ACC112 (cell line): ENCODE results near the gene CD1C.
"Not testable (repeated sequence)": the region's sequence is repeated elsewhere in the genome, so short reads cannot be mapped to it uniquely, and the experiment has no call there.

Experiments
- H2AFZ ChIP-seq: fragments of 200-600 bp; sonication (generic); one replicate; pipeline ENCODE4 v1.6.0; 2017; ENCODE audit warnings: antibody characterized with exemption, low read length; ENCODE audit not compliant: unreplicated experiment
- H3K27ac ChIP-seq: fragments of 200-600 bp; sonication (generic); 2 replicates; pipeline ENCODE4 v1.5.1; 2014; ENCODE audit warnings: low read depth, mild to moderate bottlenecking, antibody characterized with exemption, low read length, moderate library complexity
- H3K27me3 ChIP-seq: fragments of 200-600 bp; sonication (generic); 2 replicates; pipeline ENCODE4 v1.6.1; 2014; ENCODE audit warnings: mild to moderate bottlenecking, antibody characterized with exemption, low read length, moderate library complexity, mixed read lengths; ENCODE audit not compliant: insufficient read depth
- H3K36me3 ChIP-seq: fragments of 200-600 bp; sonication (generic); 2 replicates; pipeline ENCODE4 v1.6.1; 2016; ENCODE audit warnings: mild to moderate bottlenecking, antibody characterized with exemption, low read length, moderate library complexity, mixed read lengths; ENCODE audit not compliant: insufficient read depth
- H3K4me1 ChIP-seq: fragments of 200-600 bp; sonication (generic); one replicate; pipeline ENCODE4 v1.6.1; 2016; ENCODE audit warnings: low read length, mixed read lengths; ENCODE audit not compliant: insufficient read depth, unreplicated experiment, control insufficient read depth
- H3K4me3 ChIP-seq: fragments of 200-600 bp; sonication (generic); 2 replicates; pipeline ENCODE4 v1.5.1; 2014; ENCODE audit warnings: mild to moderate bottlenecking, low read depth, low read length
- H3K79me2 ChIP-seq: fragments of 200-600 bp; sonication (generic); one replicate; pipeline ENCODE4 v1.6.0; 2016; ENCODE audit warnings: low read length; ENCODE audit not compliant: control insufficient read depth, unreplicated experiment, insufficient read depth

The CD1C gene

GRCh38 chr1:158289811-158290210 is at the start of gene CD1C:
Gene CD1C, plus strand, starts transcription at chr1:158289923. Its CDS starts 142 bp downstream, at chr1:158290065.
- H2AFZ ChIP-seq = no peak within 1 kb of the TSS
- no peak within 1 kb of the TSS for H3K4me3 ChIP-seq
- H3K4me1 ChIP-seq = no peaks in the 10 kb centered on the region
- no peak within 1 kb of the TSS for H3K27ac ChIP-seq
- H3K27me3 ChIP-seq = no peaks in the 10 kb centered on the region
- H3K36me3 ChIP-seq = no peaks in the 10 kb centered on the region
- no peaks in the 10 kb centered on the region for H3K79me2 ChIP-seq

GRCh38 chr1:158246650-158247049 is 43.1 kb upstream of the CD1C start:
- Histone ChIP-seq H3K79me2 (no peaks in the 10 kb centered on the region), H3K27ac (no peak overlapping the region), H3K4me1 (no peaks in the 10 kb centered on the region), H3K27me3 (no peaks in the 10 kb centered on the region), H3K4me3 (no peak overlapping the region), H3K36me3 (no peaks in the 10 kb centered on the region), H2AFZ (no peak overlapping the region)

- no peaks in the 10 kb centered on the region for H3K36me3 ChIP-seq
- H2AFZ ChIP-seq = no peak overlapping the region
- no peak overlapping the region for H3K27ac ChIP-seq
- no peaks in the 10 kb centered on the region for H3K4me1 ChIP-seq
- no peaks in the 10 kb centered on the region for H3K27me3 ChIP-seq
- H3K4me3 ChIP-seq = no peak overlapping the region
- H3K79me2 ChIP-seq = no peaks in the 10 kb centered on the region
These were observed 41.6 kb upstream of the CD1C start for GRCh38 chr1:158248118-158248517.

GRCh38 chr1:158248771-158249170 is 41.0 kb upstream of the CD1C start:
- Histone ChIP-seq H3K36me3 (no peaks in the 10 kb centered on the region), H3K27ac (no peak overlapping the region), H3K4me3 (no peak overlapping the region)

GRCh38 chr1:158249646-158250045 is 40.1 kb upstream of the CD1C start:
- Histone ChIP-seq H3K27ac (no peak overlapping the region), H3K79me2 (no peaks in the 10 kb centered on the region), H3K4me1 (no peaks in the 10 kb centered on the region), H3K4me3 (no peak overlapping the region), H3K27me3 (no peaks in the 10 kb centered on the region), H2AFZ (no peak overlapping the region), H3K36me3 (no peaks in the 10 kb centered on the region)

More at GRCh38 chr1:158248771-158249170, 41.0 kb upstream of the CD1C start:
- Histone ChIP-seq H3K79me2 (no peaks in the 10 kb centered on the region), H2AFZ (no peak overlapping the region), H3K27me3 (no peaks in the 10 kb centered on the region), H3K4me1 (no peaks in the 10 kb centered on the region)

GRCh38 chr1:158251163-158251562 is 38.6 kb upstream of the CD1C start:
- Histone ChIP-seq H3K4me3 (no peak overlapping the region), H3K27me3 (no peaks in the 10 kb centered on the region), H3K4me1 (no peaks in the 10 kb centered on the region), H2AFZ (no peak overlapping the region), H3K27ac (no peak overlapping the region), H3K36me3 (no peaks in the 10 kb centered on the region), H3K79me2 (no peaks in the 10 kb centered on the region)

- Histone ChIP-seq H3K4me3 (no peak overlapping the region), H3K36me3 (no peaks in the 10 kb centered on the region), H3K4me1 (no peaks in the 10 kb centered on the region), H2AFZ (no peak overlapping the region), H3K79me2 (no peaks in the 10 kb centered on the region), H3K27me3 (no peaks in the 10 kb centered on the region), H3K27ac (no peak overlapping the region)
These were observed 34.1 kb upstream of the CD1C start for GRCh38 chr1:158255656-158256055.

GRCh38 chr1:158256747-158257146 is 33.0 kb upstream of the CD1C start:
- not testable (repeated sequence) for H3K79me2 ChIP-seq, H3K4me1 ChIP-seq, H2AFZ ChIP-seq, H3K27ac ChIP-seq, H3K36me3 ChIP-seq, H3K27me3 ChIP-seq, H3K4me3 ChIP-seq

GRCh38 chr1:158257888-158258287 is 31.8 kb upstream of the CD1C start:
- no peak overlapping the region for H3K27ac ChIP-seq
- H3K4me1 ChIP-seq = no peaks in the 10 kb centered on the region
- H3K79me2 ChIP-seq = no peaks in the 10 kb centered on the region
- H3K27me3 ChIP-seq = no peaks in the 10 kb centered on the region
- no peak overlapping the region for H2AFZ ChIP-seq
- no peaks in the 10 kb centered on the region for H3K36me3 ChIP-seq
- no peak overlapping the region for H3K4me3 ChIP-seq

- H3K36me3 ChIP-seq = no peaks in the 10 kb centered on the region
- H2AFZ ChIP-seq = no peak overlapping the region
- no peak overlapping the region for H3K27ac ChIP-seq
- no peaks in the 10 kb centered on the region for H3K27me3 ChIP-seq
- H3K4me3 ChIP-seq = no peak overlapping the region
- no peaks in the 10 kb centered on the region for H3K79me2 ChIP-seq
- H3K4me1 ChIP-seq = no peaks in the 10 kb centered on the region
These were observed 30.6 kb upstream of the CD1C start for GRCh38 chr1:158259117-158259516.

GRCh38 chr1:158272681-158273080 is 17.0 kb upstream of the CD1C start:
- Histone ChIP-seq H3K27me3 (no peaks in the 10 kb centered on the region), H3K4me3 (no peak overlapping the region), H3K4me1 (no peaks in the 10 kb centered on the region), H3K27ac (no peak overlapping the region), H2AFZ (no peak overlapping the region), H3K36me3 (no peaks in the 10 kb centered on the region), H3K79me2 (no peaks in the 10 kb centered on the region)
